Measurements from ENCODE around the gene ZNF331. TPM values are rescaled to one million over a fixed set of nuclear protein-coding genes. Genes with fewer than 3 reads are reported as not detected.

ZNF331 gene
- total and polyA plus RNA-seq, 2 of the 8 experiments (the other 6 are each of a cell fraction or from before 2014, with no cell fraction given) = 30.0 to 44.1 TPM

DNA sequence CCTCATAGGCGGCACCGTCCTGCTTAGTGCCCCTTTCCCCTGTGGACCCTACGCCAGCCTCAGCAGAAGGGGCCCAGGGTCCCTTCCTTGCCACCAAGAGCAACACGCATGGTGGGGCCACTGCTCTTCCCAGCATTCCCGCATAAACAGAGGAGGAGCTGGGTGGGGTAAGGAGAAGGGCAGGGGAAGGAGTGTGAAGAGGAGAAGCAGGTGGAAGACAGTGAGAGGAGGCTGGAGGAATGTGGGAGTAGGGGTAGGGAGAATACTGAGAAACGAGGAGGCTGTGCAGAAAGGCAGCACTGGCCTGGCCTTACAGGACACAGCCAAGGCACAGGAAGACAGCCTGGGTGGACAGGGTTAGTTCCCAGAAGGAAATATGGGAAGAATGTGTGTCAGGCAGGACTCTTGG lies 43.9 kb downstream of the ZNF331 start (continued):
- TF ChIP-seq, protein P1, sequence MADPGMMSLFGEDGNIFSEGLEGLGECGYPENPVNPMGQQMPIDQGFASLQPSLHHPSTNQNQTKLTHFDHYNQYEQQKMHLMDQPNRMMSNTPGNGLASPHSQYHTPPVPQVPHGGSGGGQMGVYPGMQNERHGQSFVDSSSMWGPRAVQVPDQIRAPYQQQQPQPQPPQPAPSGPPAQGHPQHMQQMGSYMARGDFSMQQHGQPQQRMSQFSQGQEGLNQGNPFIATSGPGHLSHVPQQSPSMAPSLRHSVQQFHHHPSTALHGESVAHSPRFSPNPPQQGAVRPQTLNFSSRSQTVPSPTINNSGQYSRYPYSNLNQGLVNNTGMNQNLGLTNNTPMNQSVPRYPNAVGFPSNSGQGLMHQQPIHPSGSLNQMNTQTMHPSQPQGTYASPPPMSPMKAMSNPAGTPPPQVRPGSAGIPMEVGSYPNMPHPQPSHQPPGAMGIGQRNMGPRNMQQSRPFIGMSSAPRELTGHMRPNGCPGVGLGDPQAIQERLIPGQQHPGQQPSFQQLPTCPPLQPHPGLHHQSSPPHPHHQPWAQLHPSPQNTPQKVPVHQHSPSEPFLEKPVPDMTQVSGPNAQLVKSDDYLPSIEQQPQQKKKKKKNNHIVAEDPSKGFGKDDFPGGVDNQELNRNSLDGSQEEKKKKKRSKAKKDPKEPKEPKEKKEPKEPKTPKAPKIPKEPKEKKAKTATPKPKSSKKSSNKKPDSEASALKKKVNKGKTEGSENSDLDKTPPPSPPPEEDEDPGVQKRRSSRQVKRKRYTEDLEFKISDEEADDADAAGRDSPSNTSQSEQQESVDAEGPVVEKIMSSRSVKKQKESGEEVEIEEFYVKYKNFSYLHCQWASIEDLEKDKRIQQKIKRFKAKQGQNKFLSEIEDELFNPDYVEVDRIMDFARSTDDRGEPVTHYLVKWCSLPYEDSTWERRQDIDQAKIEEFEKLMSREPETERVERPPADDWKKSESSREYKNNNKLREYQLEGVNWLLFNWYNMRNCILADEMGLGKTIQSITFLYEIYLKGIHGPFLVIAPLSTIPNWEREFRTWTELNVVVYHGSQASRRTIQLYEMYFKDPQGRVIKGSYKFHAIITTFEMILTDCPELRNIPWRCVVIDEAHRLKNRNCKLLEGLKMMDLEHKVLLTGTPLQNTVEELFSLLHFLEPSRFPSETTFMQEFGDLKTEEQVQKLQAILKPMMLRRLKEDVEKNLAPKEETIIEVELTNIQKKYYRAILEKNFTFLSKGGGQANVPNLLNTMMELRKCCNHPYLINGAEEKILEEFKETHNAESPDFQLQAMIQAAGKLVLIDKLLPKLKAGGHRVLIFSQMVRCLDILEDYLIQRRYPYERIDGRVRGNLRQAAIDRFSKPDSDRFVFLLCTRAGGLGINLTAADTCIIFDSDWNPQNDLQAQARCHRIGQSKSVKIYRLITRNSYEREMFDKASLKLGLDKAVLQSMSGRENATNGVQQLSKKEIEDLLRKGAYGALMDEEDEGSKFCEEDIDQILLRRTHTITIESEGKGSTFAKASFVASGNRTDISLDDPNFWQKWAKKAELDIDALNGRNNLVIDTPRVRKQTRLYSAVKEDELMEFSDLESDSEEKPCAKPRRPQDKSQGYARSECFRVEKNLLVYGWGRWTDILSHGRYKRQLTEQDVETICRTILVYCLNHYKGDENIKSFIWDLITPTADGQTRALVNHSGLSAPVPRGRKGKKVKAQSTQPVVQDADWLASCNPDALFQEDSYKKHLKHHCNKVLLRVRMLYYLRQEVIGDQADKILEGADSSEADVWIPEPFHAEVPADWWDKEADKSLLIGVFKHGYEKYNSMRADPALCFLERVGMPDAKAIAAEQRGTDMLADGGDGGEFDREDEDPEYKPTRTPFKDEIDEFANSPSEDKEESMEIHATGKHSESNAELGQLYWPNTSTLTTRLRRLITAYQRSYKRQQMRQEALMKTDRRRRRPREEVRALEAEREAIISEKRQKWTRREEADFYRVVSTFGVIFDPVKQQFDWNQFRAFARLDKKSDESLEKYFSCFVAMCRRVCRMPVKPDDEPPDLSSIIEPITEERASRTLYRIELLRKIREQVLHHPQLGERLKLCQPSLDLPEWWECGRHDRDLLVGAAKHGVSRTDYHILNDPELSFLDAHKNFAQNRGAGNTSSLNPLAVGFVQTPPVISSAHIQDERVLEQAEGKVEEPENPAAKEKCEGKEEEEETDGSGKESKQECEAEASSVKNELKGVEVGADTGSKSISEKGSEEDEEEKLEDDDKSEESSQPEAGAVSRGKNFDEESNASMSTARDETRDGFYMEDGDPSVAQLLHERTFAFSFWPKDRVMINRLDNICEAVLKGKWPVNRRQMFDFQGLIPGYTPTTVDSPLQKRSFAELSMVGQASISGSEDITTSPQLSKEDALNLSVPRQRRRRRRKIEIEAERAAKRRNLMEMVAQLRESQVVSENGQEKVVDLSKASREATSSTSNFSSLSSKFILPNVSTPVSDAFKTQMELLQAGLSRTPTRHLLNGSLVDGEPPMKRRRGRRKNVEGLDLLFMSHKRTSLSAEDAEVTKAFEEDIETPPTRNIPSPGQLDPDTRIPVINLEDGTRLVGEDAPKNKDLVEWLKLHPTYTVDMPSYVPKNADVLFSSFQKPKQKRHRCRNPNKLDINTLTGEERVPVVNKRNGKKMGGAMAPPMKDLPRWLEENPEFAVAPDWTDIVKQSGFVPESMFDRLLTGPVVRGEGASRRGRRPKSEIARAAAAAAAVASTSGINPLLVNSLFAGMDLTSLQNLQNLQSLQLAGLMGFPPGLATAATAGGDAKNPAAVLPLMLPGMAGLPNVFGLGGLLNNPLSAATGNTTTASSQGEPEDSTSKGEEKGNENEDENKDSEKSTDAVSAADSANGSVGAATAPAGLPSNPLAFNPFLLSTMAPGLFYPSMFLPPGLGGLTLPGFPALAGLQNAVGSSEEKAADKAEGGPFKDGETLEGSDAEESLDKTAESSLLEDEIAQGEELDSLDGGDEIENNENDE (IDR thresholded peaks at IDR 0.05; ENCODE audit: insufficient replicate concordance, low read length) = no peak
- no peak for TF ChIP-seq ATF3 (IDR thresholded peaks at IDR 0.05; ENCODE audit: insufficient read depth, low read depth, low read length)
- TF ChIP-seq, protein P2, sequence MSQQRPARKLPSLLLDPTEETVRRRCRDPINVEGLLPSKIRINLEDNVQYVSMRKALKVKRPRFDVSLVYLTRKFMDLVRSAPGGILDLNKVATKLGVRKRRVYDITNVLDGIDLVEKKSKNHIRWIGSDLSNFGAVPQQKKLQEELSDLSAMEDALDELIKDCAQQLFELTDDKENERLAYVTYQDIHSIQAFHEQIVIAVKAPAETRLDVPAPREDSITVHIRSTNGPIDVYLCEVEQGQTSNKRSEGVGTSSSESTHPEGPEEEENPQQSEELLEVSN (IDR thresholded peaks at IDR 0.05) = peak; percentile 32; the same call in 1 of the 2 replicates
- TF ChIP-seq TEAD4 (IDR thresholded peaks at IDR 0.05; ENCODE audit: low read depth, low read length) = peak; percentile 78
- TF ChIP-seq, protein P3, sequence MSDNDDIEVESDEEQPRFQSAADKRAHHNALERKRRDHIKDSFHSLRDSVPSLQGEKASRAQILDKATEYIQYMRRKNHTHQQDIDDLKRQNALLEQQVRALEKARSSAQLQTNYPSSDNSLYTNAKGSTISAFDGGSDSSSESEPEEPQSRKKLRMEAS (IDR thresholded peaks at IDR 0.05) = peak; percentile 57; the same call in 1 of the 2 replicates
- TF ChIP-seq NRF1 (IDR thresholded peaks at IDR 0.05; ENCODE audit: low read depth, low read length) = no peak
- no peak for TF ChIP-seq GTF2F1 (IDR thresholded peaks at IDR 0.05; ENCODE audit: borderline replicate concordance, low read depth, low read length)
- TF ChIP-seq SP1 (IDR thresholded peaks at IDR 0.05; ENCODE audit: low read depth, low read length) = no peak
- TF ChIP-seq ASH2L (IDR thresholded peaks at IDR 0.05; ENCODE audit: low read length) = peak; percentile 32
- TF ChIP-seq CHD1 (IDR thresholded peaks at IDR 0.05; ENCODE audit: low read depth, low read length) = no peak
- TF ChIP-seq POU5F1 (IDR thresholded peaks at IDR 0.05; ENCODE audit: low read depth, low read length) = 0 out of 2 replicates have a peak, but pooled peaks have one; percentile 46

Measured in H1 (cell line).